ENCODE data around the gene FGFR3.

The FGFR3 gene

GRCh38 chr4:1803523-1804423 is 10.7 kb downstream of the FGFR3 start:
- Histone ChIP-seq H3K4me1 (ENCODE audit: insufficient read depth, poor library complexity, severe bottlenecking) (no peaks in the 10 kb centered on the region), H3K36me3 (ENCODE audit: low read depth) (no peaks in the 10 kb centered on the region; the same call in 1 of the 2 replicates)
- DNase-seq (ENCODE audit: low spot score): no peak

GRCh38 chr4:1804638-1805492 is 11.8 kb downstream of the FGFR3 start:
- Histone ChIP-seq H3K4me3 (ENCODE audit: severe bottlenecking) (no peak overlapping the region), H3K27ac (ENCODE audit: poor library complexity, severe bottlenecking) (no peak overlapping the region), H3K4me1 (ENCODE audit: insufficient read depth, poor library complexity, severe bottlenecking) (no peaks in the 10 kb centered on the region), H3K36me3 (ENCODE audit: low read depth) (no peaks in the 10 kb centered on the region; the same call in 1 of the 2 replicates), H3K27me3 (ENCODE audit: insufficient read depth, poor library complexity, severe bottlenecking) (no peaks in the 10 kb centered on the region), H3K9me3 (ENCODE audit: severe bottlenecking) (no peaks in the 10 kb centered on the region)
- DNase-seq (ENCODE audit: low spot score) (no peak), ATAC-seq (ENCODE audit: low read depth) (no peak)
- no peak for TF ChIP-seq CTCF (IDR thresholded peaks at IDR 0.05; ENCODE audit: poor library complexity, severe bottlenecking)

More at GRCh38 chr4:1803523-1804423, 10.7 kb downstream of the FGFR3 start:
- no peaks in the 10 kb centered on the region for H3K9me3 ChIP-seq (ENCODE audit: severe bottlenecking)
- ATAC-seq (ENCODE audit: low read depth): no peak
- H3K4me3 ChIP-seq (ENCODE audit: severe bottlenecking): no peak overlapping the region
- no peaks in the 10 kb centered on the region for H3K27me3 ChIP-seq (ENCODE audit: insufficient read depth, poor library complexity, severe bottlenecking)
- H3K27ac ChIP-seq (ENCODE audit: poor library complexity, severe bottlenecking): no peak overlapping the region
- no peak for TF ChIP-seq CTCF (IDR thresholded peaks at IDR 0.05; ENCODE audit: poor library complexity, severe bottlenecking)

DNA sequence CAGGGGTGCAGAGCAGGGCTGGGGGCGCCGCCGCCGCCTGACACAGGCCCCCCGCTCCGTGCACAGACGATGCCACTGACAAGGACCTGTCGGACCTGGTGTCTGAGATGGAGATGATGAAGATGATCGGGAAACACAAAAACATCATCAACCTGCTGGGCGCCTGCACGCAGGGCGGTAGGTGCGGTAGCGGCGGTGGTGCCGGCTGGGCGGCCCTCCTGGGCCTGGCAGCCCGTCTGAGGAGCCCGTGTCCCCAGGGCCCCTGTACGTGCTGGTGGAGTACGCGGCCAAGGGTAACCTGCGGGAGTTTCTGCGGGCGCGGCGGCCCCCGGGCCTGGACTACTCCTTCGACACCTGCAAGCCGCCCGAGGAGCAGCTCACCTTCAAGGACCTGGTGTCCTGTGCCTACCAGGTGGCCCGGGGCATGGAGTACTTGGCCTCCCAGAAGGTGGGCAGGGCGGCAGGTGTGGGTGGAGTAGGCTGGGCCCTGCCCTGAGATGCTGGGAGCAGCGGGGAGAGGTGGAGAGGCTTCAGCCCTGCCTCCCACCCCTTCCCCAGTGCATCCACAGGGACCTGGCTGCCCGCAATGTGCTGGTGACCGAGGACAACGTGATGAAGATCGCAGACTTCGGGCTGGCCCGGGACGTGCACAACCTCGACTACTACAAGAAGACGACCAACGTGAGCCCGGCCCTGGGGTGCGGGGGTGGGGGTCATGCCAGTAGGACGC is 12.6 kb downstream of the FGFR3 start:
- no peak for TF ChIP-seq CTCF (IDR thresholded peaks at IDR 0.05; ENCODE audit: poor library complexity, severe bottlenecking)
- DNase-seq (ENCODE audit: low spot score): no peak
- H3K4me1 ChIP-seq (ENCODE audit: insufficient read depth, poor library complexity, severe bottlenecking): no peaks in the 10 kb centered on the region
- no peak for ATAC-seq (ENCODE audit: low read depth)
- no peaks in the 10 kb centered on the region; the same call in 1 of the 2 replicates for H3K36me3 ChIP-seq (ENCODE audit: low read depth)
- H3K9me3 ChIP-seq (ENCODE audit: severe bottlenecking): no peaks in the 10 kb centered on the region
- no peaks in the 10 kb centered on the region for H3K27me3 ChIP-seq (ENCODE audit: insufficient read depth, poor library complexity, severe bottlenecking)
- H3K4me3 ChIP-seq (ENCODE audit: severe bottlenecking): no peak overlapping the region
- no peak overlapping the region for H3K27ac ChIP-seq (ENCODE audit: poor library complexity, severe bottlenecking)

- no peaks in the 10 kb centered on the region; the same call in 1 of the 2 replicates for H3K36me3 ChIP-seq (ENCODE audit: low read depth)
- no peaks in the 10 kb centered on the region for H3K4me1 ChIP-seq (ENCODE audit: insufficient read depth, poor library complexity, severe bottlenecking)
- ATAC-seq (ENCODE audit: low read depth) (no peak), DNase-seq (ENCODE audit: low spot score) (no peak)
- no peaks in the 10 kb centered on the region for H3K27me3 ChIP-seq (ENCODE audit: insufficient read depth, poor library complexity, severe bottlenecking)
- no peaks in the 10 kb centered on the region for H3K9me3 ChIP-seq (ENCODE audit: severe bottlenecking)
- no peak for TF ChIP-seq CTCF (IDR thresholded peaks at IDR 0.05; ENCODE audit: poor library complexity, severe bottlenecking)
- no peak overlapping the region for H3K27ac ChIP-seq (ENCODE audit: poor library complexity, severe bottlenecking)
- no peak overlapping the region for H3K4me3 ChIP-seq (ENCODE audit: severe bottlenecking)
Measured at GRCh38 chr4:1806223-1806564, 13.1 kb downstream of the FGFR3 start.
